HL-60 (cell line): ENCODE data around the gene CPT1B.

ENCODE experiments used
- DNase-seq, 2 experiments: peaks; one replicate each; pipeline ENCODE4 v3.0.0-alpha.2; 2010 to 2020; ENCODE audit warnings: low read depth in 1 of 2, low spot score in 1 of 2
- H3K27ac ChIP-seq: fragments of 250-450 bp; sonication (Bioruptor Pico); replicated peaks from 2 replicates; pipeline ENCODE4 v1.5.1; 2020; ENCODE audit warnings: mild to moderate bottlenecking, moderate library complexity
- H3K27me3 ChIP-seq: fragments of 250-450 bp; sonication (Bioruptor Pico); 2 replicates; pipeline ENCODE4 v1.5.1; 2021; ENCODE audit warnings: mild to moderate bottlenecking, moderate library complexity; ENCODE audit not compliant: insufficient read depth, poor library complexity, severe bottlenecking
- H3K4me3 ChIP-seq: replicated peaks from 2 replicates; pipeline ENCODE4 v1.5.1; 2011; ENCODE audit warnings: mild to moderate bottlenecking, control low read depth, low read length; ENCODE audit not compliant: insufficient read depth
- GABPA ChIP-seq: IDR thresholded peaks from 2 replicates; pipeline ENCODE4 v1.6.1; 2012; ENCODE audit warnings: low read depth
- POLR2AphosphoS5 ChIP-seq: IDR thresholded peaks from 2 replicates; pipeline ENCODE4 v1.6.1; 2012; ENCODE audit warnings: low read depth
- SPI1 ChIP-seq: IDR thresholded peaks from 2 replicates; pipeline ENCODE4 v1.6.1; 2012; ENCODE audit warnings: low read depth, mild to moderate bottlenecking, borderline replicate concordance
- TF ChIP-seq, protein P1 (sequence below): IDR thresholded peaks from one replicate; pipeline ENCODE4 v1.5.1; 2011; ENCODE audit warnings: low read length, control low read depth, inconsistent platforms; ENCODE audit not compliant: insufficient read depth
- TF ChIP-seq, protein P2 (sequence below): IDR thresholded peaks from 2 replicates; pipeline ENCODE4 v1.6.1; 2012; ENCODE audit warnings: low read depth; ENCODE audit not compliant: insufficient replicate concordance

Gene CPT1B

DNA sequence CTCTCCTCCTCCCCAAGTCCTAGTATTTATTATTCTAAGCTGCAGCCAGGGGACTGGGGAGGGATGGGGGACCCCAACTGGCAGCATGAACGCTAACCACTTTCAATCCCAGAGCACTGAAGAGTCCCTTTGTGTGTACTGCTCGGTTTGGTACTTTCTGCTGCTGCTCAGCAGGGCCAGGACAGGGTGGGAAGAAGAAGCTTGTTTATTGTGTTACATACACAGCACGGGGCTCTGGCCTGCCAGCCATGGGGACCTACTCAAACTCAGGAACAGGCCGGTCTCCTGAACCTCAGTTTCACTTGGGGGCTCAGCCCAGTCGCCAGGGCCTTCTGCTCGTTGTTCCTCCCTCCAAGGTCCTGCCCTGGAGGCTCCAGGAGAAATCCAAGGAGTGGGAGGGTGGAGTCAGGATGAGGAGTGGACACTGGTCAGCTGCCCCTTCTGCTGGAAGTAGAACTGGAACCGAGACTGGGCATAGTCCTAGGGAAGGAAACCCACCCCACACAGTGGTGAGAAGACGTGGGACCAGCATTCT, 616 bp upstream of the CPT1B start:
- no peaks in the 10 kb centered on the region for H3K27me3 ChIP-seq
- H3K4me3 ChIP-seq, result no peak overlapping the region
- TF ChIP-seq, protein P1, sequence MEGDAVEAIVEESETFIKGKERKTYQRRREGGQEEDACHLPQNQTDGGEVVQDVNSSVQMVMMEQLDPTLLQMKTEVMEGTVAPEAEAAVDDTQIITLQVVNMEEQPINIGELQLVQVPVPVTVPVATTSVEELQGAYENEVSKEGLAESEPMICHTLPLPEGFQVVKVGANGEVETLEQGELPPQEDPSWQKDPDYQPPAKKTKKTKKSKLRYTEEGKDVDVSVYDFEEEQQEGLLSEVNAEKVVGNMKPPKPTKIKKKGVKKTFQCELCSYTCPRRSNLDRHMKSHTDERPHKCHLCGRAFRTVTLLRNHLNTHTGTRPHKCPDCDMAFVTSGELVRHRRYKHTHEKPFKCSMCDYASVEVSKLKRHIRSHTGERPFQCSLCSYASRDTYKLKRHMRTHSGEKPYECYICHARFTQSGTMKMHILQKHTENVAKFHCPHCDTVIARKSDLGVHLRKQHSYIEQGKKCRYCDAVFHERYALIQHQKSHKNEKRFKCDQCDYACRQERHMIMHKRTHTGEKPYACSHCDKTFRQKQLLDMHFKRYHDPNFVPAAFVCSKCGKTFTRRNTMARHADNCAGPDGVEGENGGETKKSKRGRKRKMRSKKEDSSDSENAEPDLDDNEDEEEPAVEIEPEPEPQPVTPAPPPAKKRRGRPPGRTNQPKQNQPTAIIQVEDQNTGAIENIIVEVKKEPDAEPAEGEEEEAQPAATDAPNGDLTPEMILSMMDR, result no peak
- TF ChIP-seq GABPA (no peak), SPI1 (no peak), POLR2AphosphoS5 (no peak)
- TF ChIP-seq, protein P2, sequence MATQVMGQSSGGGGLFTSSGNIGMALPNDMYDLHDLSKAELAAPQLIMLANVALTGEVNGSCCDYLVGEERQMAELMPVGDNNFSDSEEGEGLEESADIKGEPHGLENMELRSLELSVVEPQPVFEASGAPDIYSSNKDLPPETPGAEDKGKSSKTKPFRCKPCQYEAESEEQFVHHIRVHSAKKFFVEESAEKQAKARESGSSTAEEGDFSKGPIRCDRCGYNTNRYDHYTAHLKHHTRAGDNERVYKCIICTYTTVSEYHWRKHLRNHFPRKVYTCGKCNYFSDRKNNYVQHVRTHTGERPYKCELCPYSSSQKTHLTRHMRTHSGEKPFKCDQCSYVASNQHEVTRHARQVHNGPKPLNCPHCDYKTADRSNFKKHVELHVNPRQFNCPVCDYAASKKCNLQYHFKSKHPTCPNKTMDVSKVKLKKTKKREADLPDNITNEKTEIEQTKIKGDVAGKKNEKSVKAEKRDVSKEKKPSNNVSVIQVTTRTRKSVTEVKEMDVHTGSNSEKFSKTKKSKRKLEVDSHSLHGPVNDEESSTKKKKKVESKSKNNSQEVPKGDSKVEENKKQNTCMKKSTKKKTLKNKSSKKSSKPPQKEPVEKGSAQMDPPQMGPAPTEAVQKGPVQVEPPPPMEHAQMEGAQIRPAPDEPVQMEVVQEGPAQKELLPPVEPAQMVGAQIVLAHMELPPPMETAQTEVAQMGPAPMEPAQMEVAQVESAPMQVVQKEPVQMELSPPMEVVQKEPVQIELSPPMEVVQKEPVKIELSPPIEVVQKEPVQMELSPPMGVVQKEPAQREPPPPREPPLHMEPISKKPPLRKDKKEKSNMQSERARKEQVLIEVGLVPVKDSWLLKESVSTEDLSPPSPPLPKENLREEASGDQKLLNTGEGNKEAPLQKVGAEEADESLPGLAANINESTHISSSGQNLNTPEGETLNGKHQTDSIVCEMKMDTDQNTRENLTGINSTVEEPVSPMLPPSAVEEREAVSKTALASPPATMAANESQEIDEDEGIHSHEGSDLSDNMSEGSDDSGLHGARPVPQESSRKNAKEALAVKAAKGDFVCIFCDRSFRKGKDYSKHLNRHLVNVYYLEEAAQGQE, result no peak
- no peak for DNase-seq
- H3K27ac ChIP-seq, result no peak overlapping the region

GRCh38 chr22:50577697-50577986, 585 bp downstream of the CPT1B start:
- TF ChIP-seq, protein P2, result no peak
- TF ChIP-seq, protein P1, result no peak
- TF ChIP-seq SPI1 (no peak), POLR2AphosphoS5 (no peak), GABPA (no peak)
- Histone ChIP-seq H3K27ac (no peak overlapping the region), H3K27me3 (no peaks in the 10 kb centered on the region), H3K4me3 (no peak overlapping the region)
- DNase-seq, result no peak

DNA sequence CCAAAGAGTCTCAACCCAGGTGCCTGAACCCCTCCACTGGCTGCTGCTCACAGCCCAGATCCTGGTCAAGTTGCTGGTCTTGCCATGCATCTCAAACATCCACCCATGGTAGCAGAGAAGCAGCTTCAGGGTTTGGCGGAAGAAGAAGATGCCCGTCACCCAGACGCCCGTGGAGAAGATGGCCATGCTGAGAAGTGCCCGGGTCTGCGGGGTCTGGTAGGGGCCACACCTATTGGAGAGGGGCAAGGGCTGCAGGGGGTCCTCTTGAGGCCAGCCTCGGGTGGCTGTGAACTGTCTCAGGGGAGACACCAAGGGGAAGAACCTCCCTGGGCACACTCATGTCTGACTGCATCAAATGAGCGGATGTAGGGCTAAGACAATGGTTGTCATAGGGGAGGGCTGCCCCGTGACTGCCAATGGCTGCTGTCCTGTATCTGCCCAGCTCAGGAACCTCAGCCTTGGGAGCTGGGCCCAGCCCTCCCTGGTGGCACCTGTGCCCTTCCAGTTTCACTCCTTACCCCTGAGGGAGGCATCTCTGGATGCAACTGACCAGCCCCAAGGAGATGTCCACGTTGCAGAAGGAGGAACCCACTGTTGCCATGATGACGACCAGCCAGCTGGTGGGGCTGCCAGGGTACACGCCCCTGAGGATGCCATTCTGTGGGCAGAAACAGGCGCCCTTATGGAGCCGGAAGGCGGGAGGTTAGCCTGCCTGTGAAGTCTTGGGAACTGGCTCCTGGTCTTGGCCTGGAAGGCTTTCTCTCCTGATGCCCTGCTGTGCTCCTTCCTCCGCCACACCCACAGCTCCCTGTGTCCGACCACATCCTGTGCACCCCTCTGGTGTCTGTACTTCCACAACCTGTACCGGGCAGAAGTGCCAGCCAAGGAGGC, 1.2 kb downstream of the CPT1B start:
- Histone ChIP-seq H3K4me3 (no peak overlapping the region), H3K27ac (no peak overlapping the region), H3K27me3 (no peaks in the 10 kb centered on the region)
- DNase-seq, result no peak
- TF ChIP-seq, protein P1, result no peak
- TF ChIP-seq, protein P2, result no peak
- TF ChIP-seq POLR2AphosphoS5, result no peak
- no peak for TF ChIP-seq SPI1
- no peak for TF ChIP-seq GABPA
